CD14-positive monocyte (primary cell): Measurements from ENCODE around the gene SIX2. TPM values are rescaled to one million over a fixed set of nuclear protein-coding genes. Genes with fewer than 3 reads are reported as not detected.
A peak's percentile ranks its signal among the peaks of the same experiment; 100 is the strongest.
"Not testable (repeated sequence)": the region's sequence is repeated elsewhere in the genome, so short reads cannot be mapped to it uniquely, and the experiment has no call there.

Source experiments
- DNase-seq, 3 donors: peaks; one replicate each; pipeline ENCODE4 v3.0.0-alpha.2; 2011 to 2022
- H2AFZ ChIP-seq: 2 replicates; pipeline ENCODE4 v1.6.0; 2012; ENCODE audit warnings: mild to moderate bottlenecking, low read depth, low read length, inconsistent platforms; ENCODE audit not compliant: insufficient read depth, poor library complexity, severe bottlenecking
- H3K27ac ChIP-seq, 2 donors: 1 replicate in 1 of 2; 2 replicates in 1 of 2; pipeline ENCODE4 v1.5.1; 2012 to 2013; ENCODE audit warnings: low read length in 2 of 2, control low read depth in 1 of 2, inconsistent platforms in 1 of 2, low read depth in 1 of 2, mild to moderate bottlenecking in 1 of 2
- H3K27me3 ChIP-seq, 2 donors: one replicate each; pipeline versions ENCODE4 v1.6.0 to v1.6.1; 2011 to 2013; ENCODE audit warnings: low read length in 2 of 2; ENCODE audit not compliant: control insufficient read depth in 2 of 2, insufficient read depth in 2 of 2
- H3K36me3 ChIP-seq, 2 donors: replicated peaks in 1 of 2; 1 replicate in 1 of 2; 2 replicates in 1 of 2; pipeline versions ENCODE4 v1.5.1 to v1.6.1; 2012 to 2013; ENCODE audit warnings: low read length in 2 of 2, control low read depth in 1 of 2, inconsistent platforms in 1 of 2, mild to moderate bottlenecking in 1 of 2; ENCODE audit not compliant: insufficient read depth in 2 of 2, control insufficient read depth in 1 of 2
- H3K4me1 ChIP-seq, 2 donors: 1 replicate in 1 of 2; 2 replicates in 1 of 2; pipeline versions ENCODE4 v1.5.1 to v1.6.1; 2012 to 2013; ENCODE audit warnings: low read length in 2 of 2, control low read depth in 1 of 2, inconsistent platforms in 1 of 2, mild to moderate bottlenecking in 1 of 2, moderate library complexity in 1 of 2; ENCODE audit not compliant: insufficient read depth in 2 of 2, control insufficient read depth in 1 of 2
- H3K4me2 ChIP-seq: replicated peaks from 2 replicates; pipeline ENCODE3; 2012; ENCODE audit warnings: low read length, moderate library complexity, mild to moderate bottlenecking; ENCODE audit not compliant: poor library complexity, severe bottlenecking; ENCODE audit errors: extremely low read depth
- H3K4me3 ChIP-seq, 3 experiments: fragments of 200-600 bp in 1 of 3; sonication (generic) in 1 of 3; replicated peaks in 1 of 3; 1 replicate in 2 of 3; 2 replicates in 1 of 3; pipeline ENCODE4 v1.5.1; 2011 to 2013; ENCODE audit warnings: low read length in 3 of 3, mild to moderate bottlenecking in 3 of 3, control low read depth in 2 of 3, low read depth in 2 of 3, inconsistent platforms in 1 of 3, moderate library complexity in 1 of 3
- H3K79me2 ChIP-seq: 2 replicates; pipeline ENCODE4 v1.6.0; 2012; ENCODE audit warnings: mild to moderate bottlenecking, control low read depth, inconsistent platforms, low read length, moderate library complexity; ENCODE audit not compliant: insufficient read depth
- H3K9ac ChIP-seq: 2 replicates; pipeline ENCODE4 v1.6.0; 2017; ENCODE audit warnings: low read length, mild to moderate bottlenecking; ENCODE audit not compliant: insufficient read depth, poor library complexity, severe bottlenecking
- H3K9me3 ChIP-seq, 2 donors: replicated peaks in 1 of 2; 1 replicate in 1 of 2; 2 replicates in 1 of 2; pipeline versions ENCODE4 v1.5.1 to v1.6.1; 2012 to 2013; ENCODE audit warnings: low read length in 2 of 2, control low read depth in 1 of 2; ENCODE audit not compliant: control insufficient read depth in 1 of 2, insufficient read depth in 1 of 2
- H4K20me1 ChIP-seq: 2 replicates; pipeline ENCODE4 v1.6.0; 2012; ENCODE audit warnings: mild to moderate bottlenecking, low read length, control low read depth, moderate library complexity; ENCODE audit not compliant: insufficient read depth
- H3K27ac Mint-ChIP-seq, 7 donors: one replicate each; pipeline ENCODE4 v1.8.0; 2020; ENCODE audit warnings: mild to moderate bottlenecking in 7 of 7, mixed read lengths in 7 of 7, moderate library complexity in 6 of 7, inconsistent platforms in 2 of 7
- H3K27me3 Mint-ChIP-seq, 3 donors: one replicate each; pipeline ENCODE4 v1.8.0; 2021 to 2022; ENCODE audit warnings: low read depth in 3 of 3, mild to moderate bottlenecking in 3 of 3, mixed read lengths in 3 of 3, moderate library complexity in 3 of 3, inconsistent platforms in 1 of 3
- H3K36me3 Mint-ChIP-seq, 2 donors: one replicate each; pipeline ENCODE4 v1.8.0; 2020; ENCODE audit warnings: mixed read lengths in 2 of 2, inconsistent platforms in 1 of 2, mild to moderate bottlenecking in 1 of 2
- H3K4me1 Mint-ChIP-seq: one replicate; pipeline ENCODE4 v1.8.0; 2020; ENCODE audit warnings: mild to moderate bottlenecking, mixed read lengths
- H3K4me3 Mint-ChIP-seq, 2 donors: one replicate each; pipeline ENCODE4 v1.8.0; 2020; ENCODE audit warnings: mild to moderate bottlenecking in 2 of 2, mixed read lengths in 2 of 2, moderate library complexity in 1 of 2
- H3K9me3 Mint-ChIP-seq, 7 donors: one replicate each; pipeline ENCODE4 v1.8.0; 2020 to 2022; ENCODE audit warnings: mixed read lengths in 7 of 7, mild to moderate bottlenecking in 6 of 7, moderate library complexity in 6 of 7, inconsistent platforms in 2 of 7
- WGBS: methylation state at CpG from one replicate; pipeline ENCODE4 v1.1.5; 2013; ENCODE audit warnings: missing lambda C conversion rate; ENCODE audit not compliant: insufficient coverage; 5-methylcytosine and 5-hydroxymethylcytosine counted together
- intact Hi-C, 2 donors: fragments of 100-400 bp; cut with micrococcal nuclease; formaldehyde crosslinking; loops; one replicate each; pipeline versions ENCODE4 v1.15.0 to v1.15.1; 2023
- polyA plus RNA-seq, 3 donors: library from polyadenylated mRNA; depleted of rRNA in 1 of 3; unstranded in 2 of 3; stranded (reverse) in 1 of 3; fragments of 300-500 nt in 2 of 3; fragments of >200 nt in 1 of 3; fragmentation: Illumina TruSeq in 2 of 3; gene quantifications; 1 replicate in 2 of 3; 2 replicates in 1 of 3; pipeline ENCODE4 v1.2.3, GENCODE V29; 2012 to 2021
- TF ChIP-seq, protein P1 (sequence below): fragments of 200-600 bp; IDR thresholded peaks from one replicate; pipeline ENCODE4 v1.8.0; 2022; ENCODE audit warnings: antibody characterized with exemption, mild to moderate bottlenecking

Gene SIX2
- polyA plus RNA-seq, 3 donors: not detected

- H3K9me3 ChIP-seq: no peaks in the 10 kb centered on the region
- H3K4me3 ChIP-seq: no peak overlapping the region
- intact Hi-C loops: no loop called here
- H3K4me1 ChIP-seq: no peaks in the 10 kb centered on the region
- no peaks in the 10 kb centered on the region for H4K20me1 ChIP-seq
- H3K4me2 ChIP-seq: no peak overlapping the region
- H3K9ac ChIP-seq: no peak overlapping the region
- no peaks in the 10 kb centered on the region for H3K79me2 ChIP-seq
- Mint-ChIP-seq H3K4me3 (peak overlapping the region in 1 of 2 donors; percentile 10), H3K9me3 (peaks cover 0 to 3% (median 0%) of the 10 kb centered on the region in 7 donors), H3K4me1 (no peaks in the 10 kb centered on the region), H3K36me3 (no peaks in the 10 kb centered on the region), H3K27me3 (peaks cover 6 to 23% (median 21%) of the 10 kb centered on the region in 3 donors), H3K27ac (no peak overlapping the region)
- 100% methylated on average over 2 of the region's 2 CpGs for WGBS
- TF ChIP-seq, protein P1, sequence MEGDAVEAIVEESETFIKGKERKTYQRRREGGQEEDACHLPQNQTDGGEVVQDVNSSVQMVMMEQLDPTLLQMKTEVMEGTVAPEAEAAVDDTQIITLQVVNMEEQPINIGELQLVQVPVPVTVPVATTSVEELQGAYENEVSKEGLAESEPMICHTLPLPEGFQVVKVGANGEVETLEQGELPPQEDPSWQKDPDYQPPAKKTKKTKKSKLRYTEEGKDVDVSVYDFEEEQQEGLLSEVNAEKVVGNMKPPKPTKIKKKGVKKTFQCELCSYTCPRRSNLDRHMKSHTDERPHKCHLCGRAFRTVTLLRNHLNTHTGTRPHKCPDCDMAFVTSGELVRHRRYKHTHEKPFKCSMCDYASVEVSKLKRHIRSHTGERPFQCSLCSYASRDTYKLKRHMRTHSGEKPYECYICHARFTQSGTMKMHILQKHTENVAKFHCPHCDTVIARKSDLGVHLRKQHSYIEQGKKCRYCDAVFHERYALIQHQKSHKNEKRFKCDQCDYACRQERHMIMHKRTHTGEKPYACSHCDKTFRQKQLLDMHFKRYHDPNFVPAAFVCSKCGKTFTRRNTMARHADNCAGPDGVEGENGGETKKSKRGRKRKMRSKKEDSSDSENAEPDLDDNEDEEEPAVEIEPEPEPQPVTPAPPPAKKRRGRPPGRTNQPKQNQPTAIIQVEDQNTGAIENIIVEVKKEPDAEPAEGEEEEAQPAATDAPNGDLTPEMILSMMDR: no peak
- no peak for DNase-seq
- no peak overlapping the region for H2AFZ ChIP-seq
- no peak overlapping the region for H3K27ac ChIP-seq
- H3K27me3 ChIP-seq: peaks cover 10 to 14% of the 10 kb centered on the region in 2 donors
- H3K36me3 ChIP-seq: no peaks in the 10 kb centered on the region
Observed at GRCh38 chr2:45042401-45042800, 33.1 kb upstream of the SIX2 start.

- no peaks in the 10 kb centered on the region for H3K9me3 ChIP-seq
- intact Hi-C loops: no loop called here
- no peak overlapping the region for H3K4me3 Mint-ChIP-seq
- H3K79me2 ChIP-seq: no peaks in the 10 kb centered on the region
- H3K36me3 Mint-ChIP-seq: no peaks in the 10 kb centered on the region
- DNase-seq: no peak
- peaks cover 6 to 23% (median 19%) of the 10 kb centered on the region in 3 donors for H3K27me3 Mint-ChIP-seq
- no peak overlapping the region for H3K27ac Mint-ChIP-seq
- no peaks in the 10 kb centered on the region for H4K20me1 ChIP-seq
- no peak overlapping the region for H2AFZ ChIP-seq
- no peak overlapping the region for H3K27ac ChIP-seq
- peaks cover 10 to 14% of the 10 kb centered on the region in 2 donors for H3K27me3 ChIP-seq
- TF ChIP-seq, protein P1: no peak
- no peak overlapping the region for H3K4me3 ChIP-seq
- no peak overlapping the region for H3K9ac ChIP-seq
- H3K4me2 ChIP-seq: no peak overlapping the region
- H3K9me3 Mint-ChIP-seq: peaks cover 0 to 3% (median 0%) of the 10 kb centered on the region in 7 donors
- no peaks in the 10 kb centered on the region for H3K36me3 ChIP-seq
- H3K4me1 ChIP-seq: no peaks in the 10 kb centered on the region
- no peaks in the 10 kb centered on the region for H3K4me1 Mint-ChIP-seq
Observed at GRCh38 chr2:45040786-45041185, 31.5 kb upstream of the SIX2 start.

GRCh38 chr2:45039804-45040203 lies 30.6 kb upstream of the SIX2 start:
- H3K27ac ChIP-seq, H3K4me3 ChIP-seq, H3K4me3 Mint-ChIP-seq, intact Hi-C loops, H3K9me3 ChIP-seq, H3K4me1 Mint-ChIP-seq, H3K27ac Mint-ChIP-seq, H3K36me3 Mint-ChIP-seq, H3K9me3 Mint-ChIP-seq, H3K4me2 ChIP-seq, H3K36me3 ChIP-seq, H3K4me1 ChIP-seq, DNase-seq, H4K20me1 ChIP-seq, H2AFZ ChIP-seq, H3K9ac ChIP-seq, H3K79me2 ChIP-seq: not testable (repeated sequence)
- WGBS: 92% methylated on average over 5 of the region's 5 CpGs
- H3K27me3 ChIP-seq: peaks cover 10 to 12% of the 10 kb centered on the region in 2 donors
- peaks cover 6 to 18% (median 15%) of the 10 kb centered on the region in 3 donors for H3K27me3 Mint-ChIP-seq
